NCI-H146 treated with DMSO at 0.1 percent for 48 hours (cell line): ENCODE results near the gene TP53BP2.
"Not testable (repeated sequence)": the region's sequence is repeated elsewhere in the genome, so short reads cannot be mapped to it uniquely, and the experiment has no call there.

ENCODE experiments used
- DNase-seq: peaks from one replicate; lab custom pipeline; 2025; ENCODE audit not compliant: unreplicated experiment; lab: John Stamatoyannopoulos, UW

The TP53BP2 gene

GRCh38 chr1:223853275-223853674, 7.5 kb upstream of the TP53BP2 start:
- no peak for DNase-seq

GRCh38 chr1:223852337-223852736, 6.6 kb upstream of the TP53BP2 start:
- no peak for DNase-seq

GRCh38 chr1:223849352-223850254, 3.9 kb upstream of the TP53BP2 start:
- DNase-seq, result no peak

GRCh38 chr1:223848536-223848935, 2.8 kb upstream of the TP53BP2 start:
- no peak for DNase-seq

DNA sequence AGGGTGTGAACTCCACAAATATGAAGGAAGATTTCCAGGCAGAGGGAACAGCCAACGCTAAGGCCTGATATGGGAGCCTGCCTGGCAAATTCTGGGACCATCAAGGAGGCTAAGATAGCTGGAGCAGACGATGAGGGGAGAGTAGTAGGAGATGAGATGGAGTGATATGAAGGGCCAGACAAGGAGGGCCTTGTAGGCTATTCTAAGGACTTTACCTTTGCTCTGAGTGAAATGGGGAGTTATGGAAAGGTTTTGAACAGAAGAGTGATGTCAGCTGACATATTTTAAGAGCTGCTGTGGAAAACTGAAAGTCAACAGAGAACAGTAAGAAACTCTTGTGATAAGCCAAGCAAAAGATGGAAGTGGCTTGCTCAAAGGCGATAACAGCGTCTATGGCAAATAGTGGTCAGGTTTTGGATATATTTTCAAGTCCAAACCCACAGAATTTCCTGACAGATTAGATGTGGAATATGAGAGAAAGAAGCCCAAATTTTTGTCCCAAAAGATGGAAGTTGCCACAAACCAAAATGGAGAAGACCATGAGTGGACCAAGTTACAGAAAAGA, 2.1 kb upstream of the TP53BP2 start:
- DNase-seq, result no peak

GRCh38 chr1:223845037-223845809, 524 bp downstream of the TP53BP2 start:
- DNase-seq, result peak; percentile 49

- DNase-seq, result no peak
Measured at GRCh38 chr1:223844787-223845036, 1.0 kb downstream of the TP53BP2 start.

DNA sequence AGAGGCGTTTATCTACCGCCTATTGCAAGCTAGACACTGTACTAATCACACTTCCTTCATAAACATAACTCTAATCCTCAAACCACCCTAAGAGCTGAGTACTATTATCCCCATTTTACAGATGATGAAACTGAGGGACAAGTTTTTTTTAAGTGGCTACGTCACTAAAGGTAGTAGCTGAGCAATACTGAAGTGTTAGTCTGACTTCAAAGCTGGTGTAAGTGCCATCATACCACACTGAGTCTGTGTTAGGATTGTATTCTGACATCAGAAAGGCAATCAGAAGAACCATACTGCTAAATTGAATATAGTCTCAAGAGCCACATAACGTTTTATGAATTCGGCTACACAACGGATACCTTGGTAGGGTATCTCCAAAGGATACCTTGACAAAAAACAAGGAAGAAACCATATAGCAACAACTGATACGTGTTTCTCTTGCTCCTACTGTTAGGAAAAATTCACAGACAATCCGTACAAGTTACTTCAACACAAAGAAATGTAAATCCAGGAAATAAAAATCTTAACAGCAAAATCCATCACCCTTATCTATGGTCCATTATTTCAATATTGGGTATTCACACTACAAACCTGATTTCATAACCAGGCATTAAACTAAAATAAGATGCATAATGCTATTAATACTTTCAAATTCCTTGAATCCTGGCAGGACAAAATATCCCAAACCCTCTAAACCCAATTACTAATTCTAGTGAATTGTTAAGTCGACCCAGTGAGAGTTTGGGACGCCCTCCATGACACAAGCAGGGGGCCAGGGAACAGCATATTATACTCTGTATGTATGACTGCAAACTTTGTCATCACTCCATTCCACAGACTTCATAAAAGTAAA, 1.6 kb downstream of the TP53BP2 start:
- no peak for DNase-seq

DNA sequence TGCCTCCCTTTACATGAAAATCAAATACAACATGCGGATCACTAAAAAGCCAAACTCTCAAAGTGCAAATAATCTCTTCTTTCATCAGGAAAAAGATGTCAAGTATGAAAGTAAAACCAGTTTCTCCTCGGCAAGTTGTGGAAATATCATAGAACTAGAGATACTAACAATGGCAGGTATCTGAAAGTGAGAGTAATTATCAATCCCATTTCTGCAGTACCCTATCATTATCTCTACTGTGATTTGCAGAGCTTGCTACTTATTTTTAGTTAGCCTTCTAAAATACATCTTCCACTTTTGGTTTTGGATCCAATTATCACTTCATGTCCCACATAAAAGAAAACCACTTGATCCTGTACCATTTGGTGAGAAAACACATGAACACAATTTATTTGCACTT, 3.0 kb downstream of the TP53BP2 start:
- DNase-seq, result no peak

DNA sequence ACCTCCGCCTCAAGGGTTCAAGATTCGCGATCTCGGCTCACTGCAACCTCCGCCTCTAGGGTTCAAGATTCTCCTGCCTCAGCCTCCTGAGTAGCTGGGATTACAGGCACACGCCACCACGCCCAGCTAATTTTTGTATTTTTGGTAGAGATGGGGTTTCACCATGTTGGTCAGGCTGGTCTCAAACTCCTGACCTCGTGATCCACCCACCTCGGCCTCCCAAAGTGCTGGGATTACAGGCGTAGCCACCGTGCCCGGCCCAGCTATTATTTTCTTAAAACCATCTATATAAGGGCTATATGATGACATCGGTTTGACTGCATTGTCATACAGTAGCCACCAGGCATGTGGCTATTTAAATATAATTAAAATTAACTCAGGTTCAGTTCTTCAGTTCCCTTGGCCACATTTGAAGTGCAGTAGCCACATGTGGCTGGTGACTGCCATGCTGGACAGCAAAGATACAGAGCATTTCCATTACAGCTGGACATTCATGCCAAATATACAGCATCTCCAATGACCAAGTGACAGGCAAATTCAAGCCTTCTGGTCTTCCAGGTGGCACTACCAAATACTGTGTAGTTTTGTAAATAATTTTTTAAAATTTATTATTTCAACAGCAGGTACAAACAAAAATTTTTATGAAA, 3.6 kb downstream of the TP53BP2 start:
- DNase-seq, result not testable (repeated sequence)

DNA sequence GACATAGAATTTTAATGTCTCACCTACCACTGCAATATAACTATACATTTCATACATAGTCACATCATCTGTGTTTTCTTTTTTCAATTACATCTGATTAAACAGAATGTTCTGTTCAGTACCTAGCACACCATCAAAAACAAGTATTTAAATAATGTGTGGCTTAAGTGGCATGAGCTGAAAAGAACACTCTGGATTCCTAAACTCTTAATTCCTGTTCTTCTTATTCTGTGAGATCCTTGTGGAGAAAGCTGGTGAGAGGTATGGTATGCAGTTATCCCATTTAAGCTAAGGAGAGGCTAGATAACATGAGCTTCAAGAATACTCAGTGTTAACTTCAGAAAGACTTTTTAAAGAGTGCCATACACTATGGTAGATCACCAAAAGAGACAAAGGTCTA, 5.5 kb downstream of the TP53BP2 start:
- no peak for DNase-seq

- no peak for DNase-seq
Measured at GRCh38 chr1:223838125-223838854, 7.5 kb downstream of the TP53BP2 start.

DNA sequence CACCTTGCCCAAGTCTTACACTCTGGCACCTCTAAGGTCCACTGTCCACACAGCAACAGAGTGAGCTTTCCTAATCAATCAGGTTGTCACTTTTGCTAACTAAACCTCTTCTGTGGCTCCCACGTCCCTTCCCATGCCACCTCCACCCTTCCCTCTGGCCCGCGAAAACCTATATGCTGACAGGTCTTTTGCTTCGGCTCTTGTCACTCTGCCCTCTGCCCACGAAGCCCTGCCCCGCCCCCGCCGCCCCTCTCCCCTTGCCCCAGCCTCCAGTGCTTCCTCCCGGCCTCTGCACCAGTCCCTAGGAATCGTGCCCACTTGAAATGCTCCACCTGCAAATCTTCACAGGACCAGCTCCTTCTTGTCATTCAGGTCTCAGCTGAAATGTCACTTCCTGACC, 8.1 kb downstream of the TP53BP2 start:
- no peak for DNase-seq

- DNase-seq, result no peak
Measured at GRCh38 chr1:223837206-223837605, 8.5 kb downstream of the TP53BP2 start.

- no peak for DNase-seq
Measured at GRCh38 chr1:223836586-223836985, 9.2 kb downstream of the TP53BP2 start.

DNA sequence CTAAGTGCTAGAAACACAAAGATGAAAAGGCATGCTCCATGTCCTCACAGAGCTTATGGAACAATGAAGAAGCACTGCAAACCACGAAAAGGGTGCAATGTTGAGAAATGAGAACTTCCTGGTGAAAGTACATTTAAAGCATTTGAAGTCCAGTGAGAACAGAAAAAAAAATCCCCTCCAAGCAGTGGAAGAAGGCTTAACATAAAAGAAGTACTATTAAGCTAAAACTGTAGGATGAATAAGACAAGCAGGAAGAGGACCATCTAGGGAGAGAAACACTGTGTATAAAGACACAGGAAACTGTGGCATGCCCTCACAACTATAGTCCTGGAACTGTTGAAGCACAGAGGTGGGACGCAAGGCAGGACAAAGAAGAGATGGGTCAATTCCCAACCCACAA, 10.0 kb downstream of the TP53BP2 start:
- DNase-seq, result no peak

GRCh38 chr1:223834660-223835263, 11.0 kb downstream of the TP53BP2 start:
- DNase-seq, result no peak

DNA sequence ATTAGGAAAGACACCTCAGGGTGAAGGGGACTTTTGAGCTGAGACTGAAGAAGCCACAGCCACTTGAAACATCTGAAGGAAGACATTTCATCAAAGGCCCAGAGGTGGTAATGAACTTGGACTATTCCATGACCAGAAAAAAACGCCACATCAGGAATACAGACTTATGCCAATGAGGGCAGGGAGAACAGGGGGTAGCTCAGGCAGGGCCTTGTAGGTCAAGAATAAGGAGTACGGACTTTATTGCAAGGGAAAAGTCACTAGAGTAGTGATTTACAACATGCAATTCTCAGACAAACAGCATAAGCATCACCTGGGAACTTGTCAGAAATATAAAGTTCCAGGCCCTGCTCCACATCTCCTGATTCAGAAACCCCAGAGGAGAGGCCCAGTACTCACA, 11.8 kb downstream of the TP53BP2 start:
- no peak for DNase-seq

DNA sequence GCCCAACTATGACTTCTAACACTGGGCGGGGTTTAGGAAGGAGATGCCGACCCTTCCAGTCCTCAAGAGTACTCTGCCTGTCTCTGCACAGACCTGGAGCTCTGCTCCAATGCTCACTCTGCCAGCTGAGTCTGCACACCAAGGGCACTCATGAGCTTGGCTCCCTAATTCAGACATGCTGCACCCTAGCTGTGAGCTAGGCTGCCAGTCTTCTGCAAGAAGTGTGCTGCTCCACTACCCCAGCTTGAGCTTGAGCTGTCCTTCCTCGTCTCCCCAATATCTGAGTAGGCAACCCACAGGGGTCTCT, 13.2 kb downstream of the TP53BP2 start:
- no peak for DNase-seq
